ENCODE data around the gene GLB1L2. TPM values are rescaled to one million over a fixed set of nuclear protein-coding genes. Genes with fewer than 3 reads are reported as not detected.

GLB1L2 gene
- total RNA-seq, 2 donors from 2014 or later: 2.8 to 4.0 TPM

- intact Hi-C loops (cut with DNase I): loop anchor here in 1 of 2 donors (10.0 kb wide), 1 partner anchor 475 kb away; no protein-coding TSS in a partner anchor
- DNase-seq (ENCODE audit: low spot score): peak; percentile 92
These were observed 28.5 kb downstream of the GLB1L2 start for GRCh38 chr11:134360050-134360835.

DNA sequence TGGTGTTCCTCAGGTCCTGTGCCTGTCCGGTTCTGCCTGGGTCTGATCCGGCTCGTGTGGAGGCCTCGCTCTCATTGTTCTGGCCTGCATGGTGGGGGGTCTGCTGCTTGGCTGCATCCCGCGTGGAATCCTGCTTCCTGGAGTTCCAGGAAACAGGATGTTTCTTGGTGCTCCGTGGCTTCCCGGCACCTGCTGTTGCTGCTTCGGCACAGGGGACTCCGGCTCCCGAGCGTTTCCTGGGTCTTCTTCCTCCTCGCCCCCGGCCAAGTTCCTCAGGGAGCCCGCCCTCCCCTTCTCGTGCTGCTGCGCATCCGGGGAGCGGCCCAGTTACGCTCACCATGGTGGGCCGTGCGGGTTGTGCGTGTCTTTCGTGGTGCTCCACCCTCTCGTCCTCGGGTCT is 29.9 kb downstream of the GLB1L2 start:
- intact Hi-C loops (cut with DNase I): loop anchor here in 1 of 2 donors (10.0 kb wide), 1 partner anchor 477 kb away; no protein-coding TSS in a partner anchor
- peak; percentile 76 for DNase-seq (ENCODE audit: low spot score)

DNA sequence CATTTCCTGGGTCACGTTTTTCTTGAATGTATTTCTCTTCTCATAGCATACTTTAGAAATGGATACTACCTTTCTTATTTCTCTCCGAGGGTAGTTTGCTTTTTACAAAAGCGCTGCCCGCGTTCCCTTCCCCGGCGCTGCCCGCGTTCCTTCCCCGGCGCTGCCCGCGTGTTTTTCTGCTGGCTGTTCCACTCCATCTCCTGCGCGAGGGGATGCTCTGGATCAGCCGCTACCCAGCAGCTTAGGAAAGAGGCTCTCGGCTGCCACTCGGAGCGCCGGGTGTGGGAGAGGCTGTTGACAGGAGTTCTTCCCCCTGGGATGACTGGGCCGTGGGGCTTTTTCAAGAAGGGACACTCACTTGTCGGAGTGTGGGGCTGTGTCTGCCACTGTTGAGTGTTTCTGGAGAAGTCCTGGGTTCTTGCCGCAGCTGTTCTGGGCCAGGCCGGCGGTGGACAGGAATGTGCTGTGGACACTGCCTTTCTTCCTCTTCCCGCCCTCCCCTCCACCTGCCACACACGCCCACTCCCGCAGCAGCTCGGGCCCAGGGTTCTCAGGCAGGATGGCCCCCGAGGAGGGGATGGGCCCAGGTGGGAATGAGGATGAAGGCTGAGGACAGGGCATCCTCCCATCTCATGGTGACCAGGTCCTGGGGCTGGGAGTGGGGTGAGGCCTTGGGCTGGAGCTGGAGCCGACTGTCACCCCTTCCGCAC is 30.6 kb downstream of the GLB1L2 start:
- intact Hi-C loops (cut with DNase I): loop anchor here in 1 of 2 donors (10.0 kb wide), 1 partner anchor 478 kb away; no protein-coding TSS in a partner anchor
- peak; percentile 58 for DNase-seq (ENCODE audit: low spot score)

DNA sequence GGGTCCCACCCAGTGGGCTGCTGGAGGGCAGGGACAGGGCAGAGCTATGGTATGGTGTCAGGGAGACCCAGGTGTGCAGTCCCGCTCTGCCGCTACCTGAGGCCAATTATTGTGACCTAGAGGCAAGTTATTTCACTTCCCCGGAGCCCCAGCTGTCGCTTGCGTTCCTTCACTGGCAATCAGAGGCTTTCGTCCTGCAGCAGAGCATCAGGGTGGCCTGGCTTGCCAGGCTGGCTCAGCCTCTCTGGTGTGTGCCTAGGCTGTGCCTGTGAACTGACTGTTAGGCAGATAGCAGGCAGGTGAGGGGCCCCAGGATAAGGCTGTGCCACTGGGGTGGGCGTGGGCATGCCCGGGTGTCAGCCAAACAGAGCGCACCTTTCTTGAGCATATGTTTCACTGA is 31.4 kb downstream of the GLB1L2 start:
- DNase-seq (ENCODE audit: low spot score): peak; percentile 58
- intact Hi-C loops (cut with DNase I): loop anchor here in 1 of 2 donors (10.0 kb wide), 1 partner anchor 478 kb away; no protein-coding TSS in a partner anchor

- intact Hi-C loops (cut with DNase I): loop anchor here in 1 of 2 donors (10.0 kb wide), 1 partner anchor 479 kb away; no protein-coding TSS in a partner anchor
- no peak for DNase-seq (ENCODE audit: low spot score)
These were observed 31.8 kb downstream of the GLB1L2 start for GRCh38 chr11:134363592-134363991.

- DNase-seq (ENCODE audit: low spot score): peak; percentile 62
These were observed 32.5 kb downstream of the GLB1L2 start for GRCh38 chr11:134364261-134364660.

GRCh38 chr11:134365011-134365925 is 33.5 kb downstream of the GLB1L2 start:
- intact Hi-C loops (cut with DNase I): loop anchor here in 1 of 2 donors (10.0 kb wide), 1 partner anchor 480 kb away; no protein-coding TSS in a partner anchor
- peak; percentile 74 for DNase-seq (ENCODE audit: low spot score)

More at GRCh38 chr11:134364261-134364660, 32.5 kb downstream of the GLB1L2 start:
- intact Hi-C loops (cut with DNase I): loop anchor here in 1 of 2 donors (10.0 kb wide), 1 partner anchor 479 kb away; no protein-coding TSS in a partner anchor

- DNase-seq (ENCODE audit: low spot score): no peak
- intact Hi-C loops (cut with DNase I): loop anchor here in 1 of 2 donors (10.0 kb wide), 1 partner anchor 481 kb away; no protein-coding TSS in a partner anchor
These were observed 34.5 kb downstream of the GLB1L2 start for GRCh38 chr11:134366254-134366653.

DNA sequence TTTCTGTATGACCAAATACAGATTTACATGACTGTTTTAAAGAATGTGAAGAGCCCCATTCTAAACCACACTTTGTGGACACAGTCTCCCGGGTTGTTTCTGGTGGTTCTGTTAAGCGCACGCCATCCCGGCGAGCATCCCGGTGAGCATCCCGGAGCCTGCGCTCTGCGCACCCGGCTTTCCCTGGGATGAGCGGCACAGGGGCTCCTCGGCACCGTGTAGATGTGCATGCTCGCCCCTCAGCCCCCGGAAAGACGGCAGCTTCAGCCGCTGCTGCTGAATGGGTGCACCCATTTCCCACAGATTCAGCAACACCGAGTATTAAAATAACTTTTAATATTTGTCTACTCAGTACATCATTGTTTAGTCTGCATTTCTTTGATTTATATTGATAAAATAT is 36.0 kb downstream of the GLB1L2 start:
- intact Hi-C loops (cut with DNase I): loop anchor here in 1 of 2 donors (10.0 kb wide), 1 partner anchor 483 kb away; no protein-coding TSS in a partner anchor
- peak; percentile 78 for DNase-seq (ENCODE audit: low spot score)

DNA sequence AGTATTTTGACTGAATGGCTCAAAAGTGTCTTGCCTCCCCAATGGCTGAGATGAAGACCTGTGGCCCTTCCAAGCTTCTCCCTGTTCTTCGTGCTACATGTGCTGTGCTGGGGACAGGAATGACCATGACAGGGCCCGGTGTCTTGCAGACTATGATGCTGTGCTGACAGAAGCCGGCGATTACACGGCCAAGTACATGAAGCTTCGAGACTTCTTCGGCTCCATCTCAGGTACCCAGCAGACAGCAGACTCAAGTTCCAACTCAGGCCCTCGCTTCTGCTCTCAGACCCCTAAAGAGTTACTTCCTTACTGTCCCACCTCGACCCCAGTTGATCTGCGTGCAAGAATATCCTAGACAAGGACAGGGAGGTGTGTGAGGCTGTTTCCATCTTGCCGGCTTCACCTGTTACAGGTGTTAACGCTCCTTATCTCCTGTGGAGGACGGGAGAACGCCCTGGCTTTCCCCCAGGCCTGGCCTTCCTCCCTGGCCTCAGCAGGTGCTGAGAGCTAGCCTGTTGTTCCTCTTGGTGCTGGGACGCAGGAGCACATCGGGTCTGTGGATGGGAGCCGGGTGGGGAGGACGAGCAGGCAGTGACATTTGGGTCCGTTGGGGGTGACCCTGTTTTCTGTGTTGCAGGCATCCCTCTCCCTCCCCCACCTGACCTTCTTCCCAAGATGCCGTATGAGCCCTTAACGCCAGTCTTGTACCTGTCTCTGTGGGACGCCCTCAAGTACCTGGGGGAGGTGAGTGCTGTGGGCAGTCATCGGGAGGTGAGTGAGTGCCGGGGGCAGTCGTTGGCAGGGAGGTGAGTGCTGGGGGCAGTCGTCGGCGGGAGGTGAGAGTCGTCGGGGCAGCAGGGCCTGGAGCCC is 38.1 kb downstream of the GLB1L2 start:
- DNase-seq (ENCODE audit: low spot score): peak; percentile 70
- intact Hi-C loops (cut with DNase I): loop anchor here in 1 of 2 donors (10.0 kb wide), 1 partner anchor 485 kb away; no protein-coding TSS in a partner anchor

GRCh38 chr11:134370526-134371435 is 39.0 kb downstream of the GLB1L2 start:
- intact Hi-C loops (cut with DNase I): no loop called here
- DNase-seq (ENCODE audit: low spot score): peak; percentile 62

DNA sequence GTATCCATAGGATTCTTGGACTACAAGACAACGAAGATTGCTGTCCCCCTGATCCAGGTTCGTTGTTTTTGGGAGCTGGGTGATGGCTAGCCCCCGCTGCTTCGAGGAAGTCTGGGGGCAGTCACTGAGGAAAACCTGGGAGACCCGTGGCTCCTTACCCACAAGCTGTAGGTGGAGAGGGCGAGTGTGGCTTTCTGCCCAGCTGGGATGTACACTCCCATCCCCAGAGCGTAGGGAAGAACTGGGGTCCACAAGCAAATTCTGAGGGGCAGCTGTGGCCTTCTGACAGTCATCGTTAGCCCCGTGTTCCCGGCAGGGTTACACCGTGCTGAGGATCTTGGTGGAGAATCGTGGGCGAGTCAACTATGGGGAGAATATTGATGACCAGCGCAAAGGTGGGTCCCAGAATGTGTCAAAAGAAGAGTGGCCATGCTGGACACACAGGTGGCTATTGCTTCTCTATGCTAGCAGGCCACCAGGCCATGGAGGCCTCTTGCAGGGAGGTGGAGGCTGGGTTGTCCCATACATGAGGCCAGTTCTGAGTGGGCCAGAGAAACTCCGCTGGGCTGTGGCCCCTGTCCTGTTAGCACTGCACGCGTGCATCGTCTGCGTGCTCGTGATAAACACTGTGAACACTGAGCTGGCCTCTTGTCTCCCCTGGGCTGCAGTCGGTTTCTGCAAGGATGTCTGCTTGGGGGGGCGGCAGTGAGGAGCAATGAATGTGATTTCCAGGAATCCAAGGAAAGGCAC is 39.8 kb downstream of the GLB1L2 start:
- peak; percentile 60 for DNase-seq (ENCODE audit: low spot score)
- intact Hi-C loops (cut with DNase I): no loop called here

DNA sequence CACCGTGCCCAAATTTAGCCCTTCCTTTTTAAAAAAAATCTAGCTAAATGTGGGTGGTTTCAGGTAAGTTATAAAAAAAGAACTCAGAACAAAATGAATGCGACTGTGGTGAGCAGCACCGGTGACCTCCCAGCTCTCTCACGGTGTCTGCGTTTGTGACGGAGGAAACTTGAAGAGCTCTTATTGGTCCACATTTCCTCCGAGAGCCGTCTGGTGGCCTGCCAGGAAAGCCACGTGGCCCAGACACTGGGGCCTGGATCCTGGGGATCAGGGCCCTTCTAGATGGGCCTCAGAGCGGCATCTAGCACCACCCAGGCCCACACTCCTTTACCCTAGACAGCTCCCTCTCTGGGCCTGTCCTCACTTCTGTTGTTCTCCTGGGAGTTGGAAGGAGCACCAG is 40.7 kb downstream of the GLB1L2 start:
- DNase-seq (ENCODE audit: low spot score): no peak
- intact Hi-C loops (cut with DNase I): no loop called here

GRCh38 chr11:134372961-134373360 is 41.2 kb downstream of the GLB1L2 start:
- intact Hi-C loops (cut with DNase I): no loop called here
- DNase-seq (ENCODE audit: low spot score): peak; percentile 53

GRCh38 chr11:134373591-134374052 is 41.8 kb downstream of the GLB1L2 start:
- intact Hi-C loops (cut with DNase I): no loop called here
- peak; percentile 73 for DNase-seq (ENCODE audit: low spot score)

DNA sequence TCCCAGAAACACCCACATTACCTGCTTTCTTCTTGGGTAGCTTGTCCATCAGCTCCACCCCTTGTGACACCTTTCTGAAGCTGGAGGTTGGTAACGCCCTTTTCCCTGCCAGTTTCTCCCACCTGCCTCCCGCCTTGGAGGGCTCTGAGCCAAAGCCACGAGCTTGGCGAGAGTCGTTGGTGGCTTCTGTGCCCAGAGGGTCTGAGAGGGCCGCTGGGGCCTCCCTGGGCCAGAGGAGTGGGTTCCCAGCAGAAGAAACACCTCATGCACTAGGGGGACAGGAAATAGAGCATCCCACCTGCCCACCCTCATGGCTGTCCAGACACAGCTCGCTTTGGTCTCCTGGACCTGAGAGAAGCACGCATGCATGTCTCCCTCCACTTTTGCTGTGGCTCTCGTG is 42.4 kb downstream of the GLB1L2 start:
- peak; percentile 38 for DNase-seq (ENCODE audit: low spot score)
- intact Hi-C loops (cut with DNase I): no loop called here

Measured in posterior vena cava (tissue), 2 donors.